HG03196 (cell line): Measurements from ENCODE around the gene NEBL.

ENCODE experiments used
- ATAC-seq: cut with Tn5 transposase; IDR thresholded peaks from one replicate; pipeline ENCODE4 v1.9.1; 2021; ENCODE audit not compliant: unreplicated experiment

Gene NEBL

GRCh38 chr10:20795391-20795790 is 101.7 kb downstream of the NEBL start:
- ATAC-seq, result no peak

GRCh38 chr10:20785174-20785573 is 111.9 kb downstream of the NEBL start:
- no peak for ATAC-seq

DNA sequence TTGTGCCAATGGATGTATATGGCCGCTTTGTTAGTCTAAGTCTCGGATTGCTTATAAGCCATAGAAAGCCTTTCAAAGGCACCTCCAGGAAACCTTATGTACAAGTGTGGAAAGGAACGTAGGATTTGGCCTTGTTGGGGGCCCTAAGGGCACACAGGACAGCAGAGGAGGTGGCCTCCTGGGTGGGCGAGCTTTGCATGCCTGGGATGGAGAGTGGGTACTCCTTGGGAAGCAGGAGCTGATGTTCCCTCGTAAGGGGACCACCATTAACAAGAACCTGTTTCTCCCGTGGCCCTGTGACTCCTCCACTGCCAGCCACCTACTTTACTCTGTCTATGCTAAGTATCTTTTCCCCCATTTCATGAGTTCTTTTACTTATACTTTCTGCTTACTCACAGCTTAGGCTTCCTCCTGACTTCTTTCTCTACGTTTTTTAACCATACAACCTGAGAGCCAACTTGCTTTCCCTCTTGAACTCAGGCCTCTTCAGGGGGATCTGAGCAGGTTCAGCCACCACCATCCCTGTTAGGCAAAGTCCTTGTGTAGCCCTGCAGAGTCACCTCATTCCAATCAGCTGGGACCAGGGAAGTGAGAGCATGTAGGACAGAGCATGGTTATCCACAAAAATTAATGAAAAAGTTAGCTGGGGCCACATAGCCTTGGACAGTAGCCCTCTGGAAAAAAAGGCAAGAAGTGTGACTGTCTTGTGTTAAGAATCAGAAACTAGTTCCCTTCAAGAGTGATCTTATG is 118.9 kb downstream of the NEBL start:
- ATAC-seq, result no peak

GRCh38 chr10:20776384-20777118 is 120.6 kb downstream of the NEBL start:
- ATAC-seq, result no peak

GRCh38 chr10:20771051-20771450 is 126.1 kb downstream of the NEBL start:
- no peak for ATAC-seq

GRCh38 chr10:20769481-20769880 is 127.6 kb downstream of the NEBL start:
- no peak for ATAC-seq

DNA sequence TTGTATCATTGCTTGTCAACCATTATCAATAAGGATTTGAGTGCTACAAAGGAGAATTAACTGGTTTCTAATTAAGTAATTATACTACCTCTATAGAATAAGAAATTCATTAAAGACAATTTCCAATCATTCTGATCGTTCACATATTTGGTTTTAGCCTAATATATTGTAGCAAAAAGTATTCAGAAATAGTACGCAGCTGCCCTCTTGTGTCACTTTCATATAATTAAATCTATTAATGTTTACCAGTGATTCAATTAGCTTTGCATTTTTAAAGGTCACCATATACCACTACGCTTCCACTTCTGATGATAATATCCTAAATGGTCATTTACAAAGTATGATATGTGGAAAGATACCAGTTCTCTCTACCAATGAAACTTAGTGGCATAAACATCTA is 128.3 kb downstream of the NEBL start:
- no peak for ATAC-seq

- ATAC-seq, result no peak
Observed at GRCh38 chr10:20767028-20767427, 130.1 kb downstream of the NEBL start.

GRCh38 chr10:20765066-20765465 is 132.0 kb downstream of the NEBL start:
- ATAC-seq, result no peak

DNA sequence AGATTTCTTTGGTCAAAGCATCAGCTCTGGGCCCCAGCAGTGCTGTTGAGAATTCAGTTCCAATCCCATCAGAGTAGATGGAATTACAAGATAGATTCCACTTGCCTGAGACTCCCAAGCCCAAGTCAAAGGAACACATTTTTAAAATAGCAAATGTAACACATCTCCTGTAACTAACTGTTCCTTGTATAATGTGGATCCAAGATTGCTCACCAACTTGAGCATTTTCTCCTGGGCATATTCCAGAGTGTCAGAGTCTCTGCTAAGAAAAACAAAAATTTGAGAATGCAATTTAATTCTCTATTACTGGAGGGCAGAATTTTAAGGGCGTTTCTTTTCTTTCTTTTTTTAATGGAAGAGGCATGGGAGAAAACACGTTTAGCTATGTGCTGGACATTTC is 136.7 kb downstream of the NEBL start:
- ATAC-seq, result no peak

- no peak for ATAC-seq
Observed at GRCh38 chr10:20748551-20748950, 148.6 kb downstream of the NEBL start.

GRCh38 chr10:20747782-20748181 is 149.3 kb downstream of the NEBL start:
- ATAC-seq, result no peak

DNA sequence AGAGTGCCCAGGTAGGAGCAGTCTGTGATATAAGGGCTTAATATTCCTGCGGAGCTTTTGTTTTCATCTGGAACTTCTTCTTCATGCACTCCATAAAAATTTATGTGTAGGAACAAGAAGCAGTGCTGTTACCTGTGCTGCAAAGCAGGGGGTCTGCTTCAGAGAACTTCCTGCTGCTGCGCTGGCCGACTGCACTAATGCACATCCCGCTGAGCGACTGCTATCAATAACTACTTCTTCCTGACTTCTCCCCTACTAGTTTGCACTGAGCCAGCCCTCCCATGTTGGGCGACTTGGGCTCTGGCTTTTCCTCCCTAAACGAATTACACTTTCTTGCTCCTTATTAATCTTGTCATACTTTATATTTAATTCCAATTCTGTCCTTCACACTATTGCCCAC is 150.3 kb downstream of the NEBL start:
- no peak for ATAC-seq

- no peak for ATAC-seq
Observed at GRCh38 chr10:20745556-20746375, 151.3 kb downstream of the NEBL start.

- no peak for ATAC-seq
Observed at GRCh38 chr10:20744821-20745220, 152.3 kb downstream of the NEBL start.

GRCh38 chr10:20743942-20744341 is 153.2 kb downstream of the NEBL start:
- no peak for ATAC-seq

DNA sequence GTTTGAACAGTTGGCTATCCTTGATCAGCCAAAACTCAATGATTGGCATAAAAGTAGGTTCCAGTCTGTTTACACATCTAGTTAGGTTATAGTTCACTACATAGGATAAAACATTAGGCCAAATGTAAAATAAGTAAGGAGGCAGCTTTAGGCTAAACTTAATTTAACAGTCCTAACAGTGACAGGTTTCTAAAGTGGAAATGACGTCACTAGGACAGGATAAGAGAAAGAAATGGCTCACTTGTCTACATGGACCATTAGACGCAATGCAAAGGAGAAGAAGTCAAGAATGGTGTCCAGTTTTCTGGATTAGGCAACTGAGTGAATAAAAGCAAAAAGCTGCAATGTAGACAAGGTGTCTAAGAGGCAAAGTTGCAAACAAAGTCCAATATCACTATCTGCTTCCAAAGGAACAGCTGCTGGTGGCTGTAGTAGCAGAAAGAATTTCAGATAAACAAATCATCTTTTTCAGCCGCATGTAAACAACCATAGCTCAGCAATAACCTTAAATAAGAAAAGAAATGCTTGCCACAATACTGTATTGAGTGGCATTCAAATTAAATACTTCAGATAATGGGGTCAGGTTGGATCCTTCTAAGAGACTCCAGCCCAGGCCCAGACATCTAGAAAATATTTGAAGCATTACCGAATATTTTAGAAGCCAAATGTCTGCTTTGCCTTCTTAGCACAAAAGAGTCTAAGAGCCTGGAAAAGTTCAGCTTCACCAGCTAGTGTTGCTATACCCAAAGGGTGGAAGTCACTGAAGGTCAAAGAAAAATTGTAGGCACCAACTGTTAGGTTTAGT is 154.2 kb downstream of the NEBL start:
- ATAC-seq, result no peak

GRCh38 chr10:20740120-20740519 is 157.0 kb downstream of the NEBL start:
- ATAC-seq, result no peak

- no peak for ATAC-seq
Observed at GRCh38 chr10:20737107-20737506, 160.0 kb downstream of the NEBL start.
